Right ventricle myocardium superior (tissue), 1 donor: ENCODE results near the gene CASR. TPM values are rescaled to one million over a fixed set of nuclear protein-coding genes. Genes with fewer than 3 reads are reported as not detected.
"Not testable (repeated sequence)": the region's sequence is repeated elsewhere in the genome, so short reads cannot be mapped to it uniquely, and the experiment has no call there.

ENCODE experiments used
- ATAC-seq: fragments of 200-7000 bp; cut with Tn5 transposase; one replicate; pipeline ENCODE4 v1.9.1; 2020; ENCODE audit warnings: mild to moderate bottlenecking; ENCODE audit not compliant: poor library complexity
- DNase-seq: peaks from one replicate; pipeline ENCODE4 v3.0.0-alpha.2; 2020
- intact Hi-C: fragments of 100-400 bp; cut with DNase I; formaldehyde crosslinking; loops from one replicate; pipeline ENCODE4 v1.11.2; 2022
- long read RNA-seq: library from polyadenylated mRNA; unstranded; transcript quantifications from one replicate; pipeline ENCODE4 v2.0.0, GENCODE V29; 2021
- total RNA-seq: library from RNA; stranded (reverse); fragmentation: NEBNext Ultra II Directional; extraction: Animal tissue kit (Norgen Biotek cat#: 25700); gene quantifications from one replicate; pipeline ENCODE4 v1.2.1, GENCODE V29; 2021
- donor health status: DM: no; HTN: yes; CAD: no; lungs with severe emphysema.

The CASR gene, protein sequence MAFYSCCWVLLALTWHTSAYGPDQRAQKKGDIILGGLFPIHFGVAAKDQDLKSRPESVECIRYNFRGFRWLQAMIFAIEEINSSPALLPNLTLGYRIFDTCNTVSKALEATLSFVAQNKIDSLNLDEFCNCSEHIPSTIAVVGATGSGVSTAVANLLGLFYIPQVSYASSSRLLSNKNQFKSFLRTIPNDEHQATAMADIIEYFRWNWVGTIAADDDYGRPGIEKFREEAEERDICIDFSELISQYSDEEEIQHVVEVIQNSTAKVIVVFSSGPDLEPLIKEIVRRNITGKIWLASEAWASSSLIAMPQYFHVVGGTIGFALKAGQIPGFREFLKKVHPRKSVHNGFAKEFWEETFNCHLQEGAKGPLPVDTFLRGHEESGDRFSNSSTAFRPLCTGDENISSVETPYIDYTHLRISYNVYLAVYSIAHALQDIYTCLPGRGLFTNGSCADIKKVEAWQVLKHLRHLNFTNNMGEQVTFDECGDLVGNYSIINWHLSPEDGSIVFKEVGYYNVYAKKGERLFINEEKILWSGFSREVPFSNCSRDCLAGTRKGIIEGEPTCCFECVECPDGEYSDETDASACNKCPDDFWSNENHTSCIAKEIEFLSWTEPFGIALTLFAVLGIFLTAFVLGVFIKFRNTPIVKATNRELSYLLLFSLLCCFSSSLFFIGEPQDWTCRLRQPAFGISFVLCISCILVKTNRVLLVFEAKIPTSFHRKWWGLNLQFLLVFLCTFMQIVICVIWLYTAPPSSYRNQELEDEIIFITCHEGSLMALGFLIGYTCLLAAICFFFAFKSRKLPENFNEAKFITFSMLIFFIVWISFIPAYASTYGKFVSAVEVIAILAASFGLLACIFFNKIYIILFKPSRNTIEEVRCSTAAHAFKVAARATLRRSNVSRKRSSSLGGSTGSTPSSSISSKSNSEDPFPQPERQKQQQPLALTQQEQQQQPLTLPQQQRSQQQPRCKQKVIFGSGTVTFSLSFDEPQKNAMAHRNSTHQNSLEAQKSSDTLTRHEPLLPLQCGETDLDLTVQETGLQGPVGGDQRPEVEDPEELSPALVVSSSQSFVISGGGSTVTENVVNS
- not detected for total RNA-seq
- long read RNA-seq, result 0 reads

GRCh38 chr3:122183521-122183892 is at the start of gene CASR:
Gene CASR (plus strand): TSS chr3:122183668. CDS start chr3:122254190, 70,522 bp downstream.
- intact Hi-C loops, result no loop called here
- no peak for DNase-seq
- no peak for ATAC-seq

DNA sequence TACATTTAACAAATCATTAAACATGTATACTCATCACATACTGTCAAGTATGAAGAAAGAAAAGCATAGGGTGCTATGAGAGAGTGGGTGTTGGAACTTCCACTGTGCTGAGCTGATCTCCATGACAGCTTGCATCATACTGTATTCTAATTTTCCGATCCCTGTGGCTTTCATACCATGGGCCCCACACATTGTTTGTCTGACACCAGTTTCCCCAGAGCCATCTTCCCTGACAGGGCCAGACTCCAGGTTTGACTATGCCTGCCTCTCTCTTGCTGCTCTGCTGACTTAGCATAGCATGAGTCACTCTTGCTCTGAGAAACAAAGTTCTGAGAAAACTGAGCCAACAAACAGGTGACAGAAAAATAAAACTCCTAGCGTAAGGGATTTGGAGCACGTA is 37.0 kb upstream of the CASR start:
- ATAC-seq (no peak), DNase-seq (no peak)
- intact Hi-C loops, result no loop called here

- intact Hi-C loops, result no loop called here
- no peak for DNase-seq
- ATAC-seq, result no peak
These were observed 34.4 kb upstream of the CASR start for GRCh38 chr3:122148941-122149627.

DNA sequence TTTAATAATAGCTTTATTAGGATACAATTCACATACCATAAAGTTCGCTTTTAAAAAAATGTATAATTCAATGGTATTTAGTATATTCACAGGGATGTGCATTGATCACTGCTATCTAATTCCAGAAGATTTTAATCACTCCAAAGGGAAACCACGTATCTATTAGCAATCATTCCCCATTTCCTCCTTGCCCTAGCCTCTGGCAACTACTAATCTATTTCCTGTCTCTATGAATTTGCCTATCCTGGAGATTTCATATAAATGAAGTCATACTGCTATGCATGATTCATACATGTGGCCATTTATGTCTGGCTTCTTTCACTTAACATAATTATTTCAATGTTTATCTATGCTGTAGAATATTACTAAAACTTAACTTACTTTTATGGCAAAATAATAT is 32.0 kb upstream of the CASR start:
- ATAC-seq (no peak), DNase-seq (no peak)
- intact Hi-C loops, result no loop called here

DNA sequence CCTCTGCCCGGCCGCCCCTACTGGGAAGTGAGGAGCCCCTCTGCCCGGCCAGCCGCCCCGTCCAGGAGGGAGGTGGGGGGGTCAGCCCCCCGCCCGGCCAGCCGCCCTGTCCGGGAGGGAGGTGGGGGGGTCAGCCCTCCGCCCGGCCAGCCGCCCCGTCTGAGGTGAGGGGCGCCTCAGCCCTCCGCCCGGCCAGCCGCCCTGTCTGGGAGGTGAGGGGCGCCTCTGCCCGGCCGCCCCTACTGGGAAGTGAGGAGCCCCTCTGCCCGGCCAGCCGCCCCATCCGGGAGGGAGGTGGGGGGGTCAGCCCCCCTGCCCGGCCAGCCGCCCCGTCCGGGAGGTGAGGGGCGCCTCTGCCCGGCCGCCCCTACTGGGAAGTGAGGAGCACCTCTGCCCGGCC is 18.5 kb upstream of the CASR start:
- DNase-seq, ATAC-seq, intact Hi-C loops: not testable (repeated sequence)

- intact Hi-C loops, result no loop called here
- DNase-seq (no peak), ATAC-seq (no peak)
These were observed 15.8 kb upstream of the CASR start for GRCh38 chr3:122167630-122168029.

- DNase-seq (no peak), ATAC-seq (no peak)
- intact Hi-C loops, result no loop called here
These were observed 15.4 kb upstream of the CASR start for GRCh38 chr3:122168044-122168443.

DNA sequence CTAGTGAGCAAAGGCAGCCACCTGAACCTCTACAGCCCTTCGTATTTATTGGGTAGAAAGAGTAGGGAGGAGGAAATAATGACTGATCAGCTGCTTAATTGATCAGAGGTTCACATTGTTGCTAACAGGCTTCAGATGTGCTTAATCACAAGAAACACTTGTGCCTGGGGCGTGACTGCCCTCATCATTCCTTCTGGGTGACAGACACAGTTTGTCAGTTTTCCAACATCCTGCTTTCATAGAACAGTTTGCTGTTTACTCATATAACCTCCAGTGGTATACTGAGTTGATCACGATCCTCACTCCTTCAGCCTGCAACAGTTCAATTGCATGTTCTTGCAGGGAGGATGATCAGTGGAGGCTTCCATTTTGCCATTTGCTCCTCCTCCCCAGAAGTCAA is 13.6 kb upstream of the CASR start:
- intact Hi-C loops, result no loop called here
- ATAC-seq (no peak), DNase-seq (no peak)

GRCh38 chr3:122171361-122171760 is 12.1 kb upstream of the CASR start:
- DNase-seq, ATAC-seq, intact Hi-C loops: not testable (repeated sequence)

DNA sequence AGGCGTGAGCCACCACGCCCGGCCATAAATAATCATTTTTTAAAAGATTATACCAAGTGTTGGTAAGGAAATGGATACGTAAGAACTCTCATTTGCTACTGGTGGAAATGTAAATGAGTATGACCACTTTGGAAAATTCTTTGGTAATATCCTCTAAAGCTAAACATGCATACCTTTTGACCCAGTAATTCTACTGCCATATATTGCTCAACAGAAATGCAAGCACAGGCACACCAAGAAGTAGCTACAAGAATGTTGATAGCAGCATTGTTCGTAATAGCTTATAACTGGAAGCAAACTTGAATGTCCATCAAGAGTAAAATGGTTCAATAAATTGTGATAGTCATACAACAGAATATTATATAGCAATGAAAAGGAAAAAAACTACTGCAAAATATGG is 4.8 kb upstream of the CASR start:
- intact Hi-C loops, result no loop called here
- ATAC-seq, result no peak
- DNase-seq, result no peak

DNA sequence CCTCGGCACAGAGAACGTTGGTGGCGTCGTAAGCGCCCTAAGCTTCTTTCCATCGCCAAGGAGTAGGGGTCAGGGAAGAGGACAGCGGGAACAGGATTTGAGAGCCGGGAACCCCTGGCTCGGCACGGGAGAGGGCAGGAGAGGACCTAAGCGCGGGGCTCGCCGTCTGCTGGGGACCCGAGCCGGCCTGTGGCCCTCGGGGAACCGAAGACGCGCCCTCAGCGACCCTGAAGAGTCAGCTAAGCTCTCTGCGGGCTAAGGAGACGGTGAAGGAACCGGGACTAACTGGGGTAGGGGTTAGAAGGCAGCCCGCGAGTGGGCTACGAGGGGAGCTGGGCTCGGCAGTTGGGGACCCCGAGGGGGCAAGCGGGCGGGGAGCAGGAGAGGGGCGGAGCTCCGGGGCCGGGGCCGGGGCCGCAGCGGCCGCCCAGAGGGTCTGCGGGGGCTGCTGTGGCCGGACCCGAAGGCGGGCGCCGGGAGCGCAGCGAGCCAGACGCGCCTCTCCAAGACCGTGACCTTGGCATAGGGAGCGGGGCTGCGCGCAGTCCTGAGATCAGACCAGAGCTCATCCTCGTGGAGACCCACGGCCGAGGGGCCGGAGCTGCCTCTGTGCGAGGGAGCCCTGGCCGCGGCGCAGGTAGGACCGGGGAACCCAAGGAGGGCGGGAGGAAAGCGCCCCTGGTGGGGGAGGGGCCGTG is 574 bp downstream of the CASR start:
- no peak for DNase-seq
- ATAC-seq, result no peak
- intact Hi-C loops, result no loop called here

- DNase-seq (no peak), ATAC-seq (no peak)
- intact Hi-C loops, result no loop called here
These were observed 1.1 kb downstream of the CASR start for GRCh38 chr3:122184591-122184929.

DNA sequence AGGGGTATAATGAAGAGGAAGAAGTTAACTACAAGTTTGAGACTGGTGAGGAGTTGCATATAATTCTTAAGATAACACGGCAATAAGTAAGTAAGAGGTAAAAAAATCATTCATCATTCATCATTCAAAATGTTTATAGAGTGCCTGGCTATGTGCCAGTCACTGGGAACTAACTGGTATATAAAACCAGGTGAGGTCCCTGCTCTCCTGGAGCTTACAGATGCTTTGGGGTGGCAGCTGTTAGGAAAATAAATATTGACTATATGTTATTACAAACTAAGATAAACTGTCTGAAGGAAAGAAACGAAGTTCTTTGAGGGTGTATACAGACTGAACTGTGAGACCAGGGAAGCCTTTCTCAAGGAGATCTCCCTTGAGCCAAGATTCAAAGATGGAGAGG is 2.9 kb downstream of the CASR start:
- no peak for ATAC-seq

DNA sequence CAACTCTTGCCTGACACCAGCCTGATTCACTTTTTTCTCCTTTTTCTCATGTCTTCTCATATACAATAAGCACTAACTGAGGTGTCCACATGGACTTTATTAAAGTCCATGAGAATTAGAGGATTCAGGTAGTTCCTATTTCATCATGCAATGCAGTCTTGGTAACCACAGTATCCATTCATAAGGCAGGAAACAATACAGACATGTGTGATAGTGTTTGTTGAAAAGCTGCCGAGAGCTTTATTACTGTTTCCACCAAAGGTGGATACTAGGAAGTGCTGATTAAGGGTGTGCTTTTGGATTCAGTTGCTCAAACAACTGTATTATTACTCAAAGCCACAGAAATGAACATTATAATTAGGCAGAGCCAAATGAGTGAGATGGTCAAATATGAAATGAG is 5.3 kb downstream of the CASR start:
- intact Hi-C loops, result no loop called here
- DNase-seq (no peak), ATAC-seq (no peak)

More for the DNA sequence above, 2.9 kb downstream of the CASR start:
- intact Hi-C loops, result no loop called here
- DNase-seq, result no peak

- no peak for ATAC-seq
- intact Hi-C loops, result no loop called here
- DNase-seq, result no peak
These were observed 5.9 kb downstream of the CASR start for GRCh38 chr3:122189357-122189756.

- DNase-seq (no peak), ATAC-seq (no peak)
- intact Hi-C loops, result no loop called here
These were observed 7.1 kb downstream of the CASR start for GRCh38 chr3:122190525-122190924.

GRCh38 chr3:122198966-122199365 is 15.5 kb downstream of the CASR start:
- ATAC-seq (no peak), DNase-seq (no peak)
- intact Hi-C loops, result no loop called here

GRCh38 chr3:122199552-122199951 is 16.1 kb downstream of the CASR start:
- ATAC-seq, result no peak
- no peak for DNase-seq
- intact Hi-C loops, result no loop called here

GRCh38 chr3:122200661-122201060 is 17.2 kb downstream of the CASR start:
- intact Hi-C loops, result no loop called here
- no peak for ATAC-seq
- no peak for DNase-seq
